Pancreas (tissue), 10 donors: ENCODE data around the gene GRIK1. TPM values are rescaled to one million over a fixed set of nuclear protein-coding genes. Genes with fewer than 3 reads are reported as not detected.

Experiments used
- ATAC-seq, 4 donors: fragments of 200-7000 bp; cut with Tn5 transposase; one replicate each; pipeline versions ENCODE4 v1.8.0 to v1.9.1; 2020; ENCODE audit warnings: mild to moderate bottlenecking in 4 of 4, moderate library complexity in 4 of 4
- DNase-seq, 6 donors: peaks; one replicate each; pipeline ENCODE4 v3.0.0-alpha.2; 2020
- FAIRE-seq: peaks from 2 replicates; lab custom pipeline; 2012; peaks lifted over from hg19 to GRCh38; lab: Jason Lieb, UNC
- H3K27ac ChIP-seq, 4 donors: fragments of 200-600 bp; sonication (generic); 1 replicate in 3 of 4; 2 replicates in 1 of 4; pipeline versions ENCODE4 v1.5.0 to v1.8.0; 2020
- H3K27me3 ChIP-seq, 4 donors: fragments of 200-600 bp; one replicate each; pipeline ENCODE4 v1.8.0; 2021
- H3K36me3 ChIP-seq, 3 donors: fragments of 200-600 bp; sonication (generic) in 1 of 3; one replicate each; pipeline versions ENCODE4 v1.5.0 to v1.8.0; 2020 to 2021
- H3K4me1 ChIP-seq, 3 donors: fragments of 200-600 bp; one replicate each; pipeline ENCODE4 v1.8.0; 2021
- H3K4me3 ChIP-seq, 4 donors: fragments of 200-600 bp; sonication (generic) in 2 of 4; one replicate each; pipeline versions ENCODE4 v1.5.0 to v1.8.0; 2020 to 2021
- H3K9me3 ChIP-seq, 4 donors: fragments of 200-600 bp; one replicate each; pipeline ENCODE4 v1.8.0; 2021
- CTCF ChIP-seq, 4 donors: fragments of 200-600 bp; sonication (generic) in 3 of 4; IDR thresholded peaks; one replicate each; pipeline versions ENCODE4 v1.5.0 to v1.8.0; 2021; ENCODE audit warnings: antibody characterized with exemption in 4 of 4
- WGBS, 2 donors: extraction: QIAGEN DNeasy Blood & Tissue Kit; methylation state at CpG; one replicate each; pipeline ENCODE4 v1.1.7; 2013; 5-methylcytosine and 5-hydroxymethylcytosine counted together
- intact Hi-C, 3 donors: fragments of 100-400 bp; cut with DNase I; formaldehyde crosslinking; loops; one replicate each; pipeline versions ENCODE4 v1.11.1 to v1.14.2; 2022
- polyA plus RNA-seq, 2 donors: library from polyadenylated mRNA; stranded (reverse); fragments of 200-250 nt; gene quantifications; one replicate each; pipeline ENCODE4 v1.2.3, GENCODE V29; 2013
- total RNA-seq, 6 donors: library from RNA; stranded (reverse); fragmentation: NEBNext Ultra II Directional in 4 of 6; extraction: Animal tissue kit (Norgen Biotek cat#: 25700) in 4 of 6; gene quantifications; one replicate each; pipeline versions ENCODE4 v1.2.1 to v1.2.4, GENCODE V29; 2021 to 2023
- donor health status: healthy with polysubstance abuse.
- donor health status: DM: no; HTN: no; CAD: no; lungs with moderate emphysema.
- donor health status: DM: no; HTN: no; CAD: no.
- donor health status: control.
- donor health status: control.
- donor health status: Bipolar disorder and iron deficiency.
- donor health status: DM: yes; HTN: yes; CAD: no.
- donor health status: DM: no; HTN: no; CAD: no.
- donor health status: DM: no; HTN: no; CAD: no.
- donor health status: DM: yes; HTN: yes; CAD: no.

The GRIK1 gene
- total and polyA plus RNA-seq, 8 donors, result 0.02 to 0.09 (median 0.08) TPM; not detected in 5

GRCh38 chr21:29712818-29713217, 227.0 kb downstream of the GRIK1 start:
- WGBS, 2 donors, result 81% methylated on average over 2 of the region's 2 CpGs
- H3K27ac ChIP-seq, result no peak overlapping the region
- no peak overlapping the region for H3K4me3 ChIP-seq
- ATAC-seq (no peak), FAIRE-seq (no peak), DNase-seq (no peak)
- no peaks in the 10 kb centered on the region for H3K4me1 ChIP-seq
- intact Hi-C loops, result no loop called here
- no peak for TF ChIP-seq CTCF (IDR thresholded peaks at IDR 0.05)
- no peaks in the 10 kb centered on the region for H3K27me3 ChIP-seq
- H3K9me3 ChIP-seq, result no peaks in the 10 kb centered on the region
- no peaks in the 10 kb centered on the region for H3K36me3 ChIP-seq

GRCh38 chr21:29711236-29711635, 228.6 kb downstream of the GRIK1 start:
- ATAC-seq (no peak), DNase-seq (no peak), FAIRE-seq (no peak)
- intact Hi-C loops, result no loop called here
- no peaks in the 10 kb centered on the region for H3K9me3 ChIP-seq
- no peaks in the 10 kb centered on the region for H3K36me3 ChIP-seq
- no peak overlapping the region for H3K27ac ChIP-seq
- H3K27me3 ChIP-seq, result no peaks in the 10 kb centered on the region
- H3K4me3 ChIP-seq, result no peak overlapping the region
- no peaks in the 10 kb centered on the region for H3K4me1 ChIP-seq
- TF ChIP-seq CTCF (IDR thresholded peaks at IDR 0.05), result no peak

- ATAC-seq, result no peak
- DNase-seq, result no peak
- H3K27ac ChIP-seq, result no peak overlapping the region
- peak; percentile 41 for FAIRE-seq
- WGBS, 2 donors, result 90% methylated on average over 3 of the region's 3 CpGs
- TF ChIP-seq CTCF (IDR thresholded peaks at IDR 0.05), result no peak
- H3K27me3 ChIP-seq, result no peaks in the 10 kb centered on the region
- no peaks in the 10 kb centered on the region for H3K36me3 ChIP-seq
- no peaks in the 10 kb centered on the region for H3K9me3 ChIP-seq
- no peak overlapping the region for H3K4me3 ChIP-seq
- intact Hi-C loops, result no loop called here
- no peaks in the 10 kb centered on the region for H3K4me1 ChIP-seq
Measured at GRCh38 chr21:29710498-29710897, 229.3 kb downstream of the GRIK1 start.

GRCh38 chr21:29708401-29708800, 231.4 kb downstream of the GRIK1 start:
- Histone ChIP-seq H3K9me3 (no peaks in the 10 kb centered on the region), H3K27ac (no peak overlapping the region), H3K36me3 (no peaks in the 10 kb centered on the region), H3K4me3 (no peak overlapping the region), H3K4me1 (no peaks in the 10 kb centered on the region), H3K27me3 (no peaks in the 10 kb centered on the region)
- no peak for ATAC-seq
- intact Hi-C loops, result no loop called here
- WGBS, 2 donors, result 75 to 78% methylated on average over 4 of the region's 4 CpGs
- no peak for FAIRE-seq
- no peak for DNase-seq
- no peak for TF ChIP-seq CTCF (IDR thresholded peaks at IDR 0.05)

GRCh38 chr21:29704719-29705118, 235.1 kb downstream of the GRIK1 start:
- Histone ChIP-seq H3K36me3 (no peaks in the 10 kb centered on the region), H3K9me3 (no peaks in the 10 kb centered on the region), H3K4me3 (no peak overlapping the region), H3K27ac (no peak overlapping the region), H3K4me1 (no peaks in the 10 kb centered on the region), H3K27me3 (no peaks in the 10 kb centered on the region)
- no peak for FAIRE-seq
- WGBS, 2 donors, result 83 to 84% methylated on average over 1 of the region's 1 CpG
- TF ChIP-seq CTCF (IDR thresholded peaks at IDR 0.05), result no peak
- intact Hi-C loops, result no loop called here
- ATAC-seq, result no peak
- DNase-seq, result no peak
